NCI-H2107 (cell line): ENCODE measurements around the gene PLIN5.
A peak's percentile ranks its signal among the peaks of the same experiment; 100 is the strongest.

Source experiments
- DNase-seq: peaks from one replicate; lab custom pipeline; 2025; lab: John Stamatoyannopoulos, UW

The PLIN5 gene

GRCh38 chr19:4483385-4483784, 51.6 kb downstream of the PLIN5 start:
- no peak for DNase-seq

DNA sequence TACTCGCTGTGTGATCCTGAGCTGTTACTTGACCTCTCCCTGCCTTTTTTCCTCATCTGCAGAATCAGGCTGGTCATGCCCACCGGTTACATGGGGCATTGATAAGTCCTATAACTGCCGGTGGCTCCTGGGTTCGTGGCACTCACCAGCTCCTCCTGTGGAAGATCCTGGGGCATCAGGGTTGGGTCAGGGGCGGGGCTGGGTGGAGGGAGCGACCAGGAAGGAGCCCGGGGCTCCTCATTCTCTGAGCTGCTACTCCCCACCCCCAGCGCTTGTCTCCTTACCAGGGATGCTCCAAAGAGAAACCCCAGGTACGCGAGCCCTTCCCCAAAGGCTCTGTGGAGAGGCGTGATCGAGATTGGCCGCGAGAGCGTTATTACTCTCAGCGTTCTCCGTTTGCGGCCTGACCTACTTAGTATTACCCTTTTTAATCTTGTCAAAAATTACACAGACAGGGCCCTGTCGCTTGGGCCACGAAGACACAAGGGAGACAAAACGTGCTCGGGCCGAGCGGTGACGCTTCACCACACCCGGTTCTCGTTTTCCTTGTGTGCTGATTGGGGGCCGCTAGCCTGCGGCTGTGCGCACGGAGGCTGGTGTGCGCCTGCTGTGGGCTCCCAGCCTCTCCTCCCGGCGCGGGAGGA, 52.2 kb downstream of the PLIN5 start:
- DNase-seq = no peak

GRCh38 chr19:4477034-4477801, 57.8 kb downstream of the PLIN5 start:
- DNase-seq = no peak

- peak; percentile 19 for DNase-seq
Observed at GRCh38 chr19:4474514-4475022, 60.5 kb downstream of the PLIN5 start.

GRCh38 chr19:4473763-4474513, 61.1 kb downstream of the PLIN5 start:
- DNase-seq = no peak

- DNase-seq = no peak
Observed at GRCh38 chr19:4473011-4473762, 61.8 kb downstream of the PLIN5 start.
